ENCODE results near the gene MFGE8.

DNA sequence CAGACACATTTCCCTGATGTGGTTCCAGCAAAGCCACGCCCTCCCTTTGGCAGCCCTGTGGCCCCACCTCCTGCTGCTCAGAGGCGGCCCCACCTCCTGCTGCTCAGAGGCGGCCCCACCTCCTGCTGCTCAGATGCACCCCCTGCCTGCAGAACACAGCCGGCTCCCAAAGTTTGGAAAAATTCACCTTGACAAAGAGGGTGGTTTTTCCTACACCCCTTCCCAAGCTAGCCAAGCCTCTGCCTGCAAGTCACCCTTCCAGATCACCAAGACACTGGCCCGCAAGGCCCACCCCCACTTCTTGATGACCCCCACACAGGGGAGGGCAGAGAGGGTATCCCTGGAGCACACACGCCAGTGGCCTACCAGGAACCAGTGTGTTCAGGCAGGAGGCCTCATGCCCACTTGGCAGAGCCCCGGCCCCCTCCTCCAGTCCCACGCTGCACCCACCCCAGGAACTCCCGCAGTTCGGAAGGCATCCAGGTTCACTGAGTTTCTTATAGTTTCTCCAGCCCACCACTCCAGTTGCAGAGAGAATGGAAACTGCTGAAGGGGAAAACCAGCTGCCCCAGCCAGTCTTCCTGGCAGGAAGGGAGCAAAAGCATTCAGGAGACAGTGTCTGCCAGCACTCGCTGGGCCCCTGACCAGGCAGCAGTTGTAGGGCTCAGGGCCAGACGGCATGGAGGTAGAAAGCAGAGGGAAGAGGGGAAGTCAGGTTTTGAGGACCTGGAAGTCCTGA, 15.6 kb downstream of the MFGE8 start:
- TF ChIP-seq, protein P1, sequence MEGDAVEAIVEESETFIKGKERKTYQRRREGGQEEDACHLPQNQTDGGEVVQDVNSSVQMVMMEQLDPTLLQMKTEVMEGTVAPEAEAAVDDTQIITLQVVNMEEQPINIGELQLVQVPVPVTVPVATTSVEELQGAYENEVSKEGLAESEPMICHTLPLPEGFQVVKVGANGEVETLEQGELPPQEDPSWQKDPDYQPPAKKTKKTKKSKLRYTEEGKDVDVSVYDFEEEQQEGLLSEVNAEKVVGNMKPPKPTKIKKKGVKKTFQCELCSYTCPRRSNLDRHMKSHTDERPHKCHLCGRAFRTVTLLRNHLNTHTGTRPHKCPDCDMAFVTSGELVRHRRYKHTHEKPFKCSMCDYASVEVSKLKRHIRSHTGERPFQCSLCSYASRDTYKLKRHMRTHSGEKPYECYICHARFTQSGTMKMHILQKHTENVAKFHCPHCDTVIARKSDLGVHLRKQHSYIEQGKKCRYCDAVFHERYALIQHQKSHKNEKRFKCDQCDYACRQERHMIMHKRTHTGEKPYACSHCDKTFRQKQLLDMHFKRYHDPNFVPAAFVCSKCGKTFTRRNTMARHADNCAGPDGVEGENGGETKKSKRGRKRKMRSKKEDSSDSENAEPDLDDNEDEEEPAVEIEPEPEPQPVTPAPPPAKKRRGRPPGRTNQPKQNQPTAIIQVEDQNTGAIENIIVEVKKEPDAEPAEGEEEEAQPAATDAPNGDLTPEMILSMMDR (IDR thresholded peaks at IDR 0.05; ENCODE audit: insufficient read depth, low read length) = no peak
- TF ChIP-seq POLR2AphosphoS5 (IDR thresholded peaks at IDR 0.05; ENCODE audit: low read depth) (no peak), GABPA (IDR thresholded peaks at IDR 0.05; ENCODE audit: low read depth) (no peak), REST (IDR thresholded peaks at IDR 0.05; ENCODE audit: insufficient replicate concordance, low read depth) (no peak), SPI1 (IDR thresholded peaks at IDR 0.05; ENCODE audit: borderline replicate concordance, low read depth) (no peak)

Data from HL-60 (cell line).